Transverse colon (tissue), 4 donors: ENCODE data around the gene HCAR3.
"Not testable (repeated sequence)": the region's sequence is repeated elsewhere in the genome, so short reads cannot be mapped to it uniquely, and the experiment has no call there.

Source experiments
- EP300 ChIP-seq: sonication (generic); formaldehyde crosslinking; IDR thresholded peaks from one replicate; pipeline ENCODE4 v1.6.1; 2017; ENCODE audit warnings: antibody characterized with exemption, low read depth
- POLR2A ChIP-seq: fragments of 450-650 bp; IDR thresholded peaks from one replicate; pipeline ENCODE4 v1.6.1; 2016; ENCODE audit warnings: antibody characterized with exemption, mild to moderate bottlenecking, moderate library complexity
- POLR2AphosphoS5 ChIP-seq, 3 donors: sonication (generic); formaldehyde crosslinking; IDR thresholded peaks; one replicate each; pipeline ENCODE4 v1.6.1; 2016; ENCODE audit warnings: antibody characterized with exemption in 3 of 3
- TF ChIP-seq, protein P1 (sequence below), 5 experiments: fragments of 200-600 bp in 3 of 5; fragments of 450-650 bp in 2 of 5; sonication (generic) in 3 of 5; IDR thresholded peaks; 1 replicate in 2 of 5; 2 replicates in 3 of 5; pipeline ENCODE4 v1.5.1; 2016 to 2017; ENCODE audit warnings: antibody characterized with exemption in 5 of 5, inconsistent platforms in 3 of 5, mild to moderate bottlenecking in 2 of 5, moderate library complexity in 1 of 5

DNA sequence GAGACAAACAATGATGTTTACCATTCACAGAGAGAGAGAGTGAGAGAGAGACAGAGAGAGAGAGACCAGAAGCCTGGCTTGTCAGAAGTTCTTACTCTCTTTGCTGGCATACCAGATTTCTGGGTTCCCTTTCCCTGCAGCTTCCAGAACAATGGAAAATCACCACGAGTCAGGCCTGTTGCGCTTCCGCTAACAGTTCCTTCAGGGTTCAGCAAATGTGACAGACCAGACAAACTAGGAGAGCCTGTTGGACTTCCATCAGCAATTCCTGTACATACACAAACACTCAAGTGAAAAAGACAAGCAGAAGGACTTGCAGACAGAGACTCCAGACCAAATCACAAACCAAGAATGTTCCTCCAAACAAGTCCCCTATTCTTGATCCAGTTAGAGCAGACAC is 7.3 kb downstream of the HCAR3 start:
- TF ChIP-seq, protein P1, sequence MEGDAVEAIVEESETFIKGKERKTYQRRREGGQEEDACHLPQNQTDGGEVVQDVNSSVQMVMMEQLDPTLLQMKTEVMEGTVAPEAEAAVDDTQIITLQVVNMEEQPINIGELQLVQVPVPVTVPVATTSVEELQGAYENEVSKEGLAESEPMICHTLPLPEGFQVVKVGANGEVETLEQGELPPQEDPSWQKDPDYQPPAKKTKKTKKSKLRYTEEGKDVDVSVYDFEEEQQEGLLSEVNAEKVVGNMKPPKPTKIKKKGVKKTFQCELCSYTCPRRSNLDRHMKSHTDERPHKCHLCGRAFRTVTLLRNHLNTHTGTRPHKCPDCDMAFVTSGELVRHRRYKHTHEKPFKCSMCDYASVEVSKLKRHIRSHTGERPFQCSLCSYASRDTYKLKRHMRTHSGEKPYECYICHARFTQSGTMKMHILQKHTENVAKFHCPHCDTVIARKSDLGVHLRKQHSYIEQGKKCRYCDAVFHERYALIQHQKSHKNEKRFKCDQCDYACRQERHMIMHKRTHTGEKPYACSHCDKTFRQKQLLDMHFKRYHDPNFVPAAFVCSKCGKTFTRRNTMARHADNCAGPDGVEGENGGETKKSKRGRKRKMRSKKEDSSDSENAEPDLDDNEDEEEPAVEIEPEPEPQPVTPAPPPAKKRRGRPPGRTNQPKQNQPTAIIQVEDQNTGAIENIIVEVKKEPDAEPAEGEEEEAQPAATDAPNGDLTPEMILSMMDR (IDR thresholded peaks at IDR 0.05) = not testable (repeated sequence)
- not testable (repeated sequence) for TF ChIP-seq POLR2A; POLR2AphosphoS5 (IDR thresholded peaks at IDR 0.05); EP300
